Measurements from ENCODE around the gene NUFIP1. TPM values are rescaled to one million over a fixed set of nuclear protein-coding genes. Genes with fewer than 3 reads are reported as not detected.

NUFIP1 gene
- total RNA-seq, 1 experiment from 2014 or later, result 17.1 TPM

DNA sequence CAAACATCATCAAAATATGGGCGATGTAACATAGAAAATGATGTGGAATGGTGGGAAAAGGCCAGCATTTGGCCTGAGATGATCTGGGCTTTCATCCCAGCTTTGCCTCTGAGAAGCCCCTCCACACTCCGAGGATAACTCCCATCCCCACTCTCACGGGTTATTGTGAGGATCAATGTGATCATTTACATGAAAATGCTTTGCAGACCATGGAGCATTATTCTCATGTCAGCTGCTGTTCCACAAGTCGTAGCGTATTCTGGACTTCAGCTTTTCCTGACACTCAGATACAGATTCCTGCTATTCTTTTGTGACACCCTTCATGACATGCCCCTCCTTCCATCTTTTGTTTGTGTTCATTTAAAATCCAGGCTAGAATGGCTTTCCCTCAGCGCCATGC lies 86.5 kb downstream of the NUFIP1 start:
- no peak overlapping the region for H4K91ac ChIP-seq (ENCODE audit: insufficient read length, low read depth, low read length)
- H2AK5ac ChIP-seq (ENCODE audit: insufficient read length, low read length), result no peak overlapping the region
- H3K27ac ChIP-seq (ENCODE audit: insufficient read length, low read depth, low read length), result no peak overlapping the region
- TF ChIP-seq, protein P1, sequence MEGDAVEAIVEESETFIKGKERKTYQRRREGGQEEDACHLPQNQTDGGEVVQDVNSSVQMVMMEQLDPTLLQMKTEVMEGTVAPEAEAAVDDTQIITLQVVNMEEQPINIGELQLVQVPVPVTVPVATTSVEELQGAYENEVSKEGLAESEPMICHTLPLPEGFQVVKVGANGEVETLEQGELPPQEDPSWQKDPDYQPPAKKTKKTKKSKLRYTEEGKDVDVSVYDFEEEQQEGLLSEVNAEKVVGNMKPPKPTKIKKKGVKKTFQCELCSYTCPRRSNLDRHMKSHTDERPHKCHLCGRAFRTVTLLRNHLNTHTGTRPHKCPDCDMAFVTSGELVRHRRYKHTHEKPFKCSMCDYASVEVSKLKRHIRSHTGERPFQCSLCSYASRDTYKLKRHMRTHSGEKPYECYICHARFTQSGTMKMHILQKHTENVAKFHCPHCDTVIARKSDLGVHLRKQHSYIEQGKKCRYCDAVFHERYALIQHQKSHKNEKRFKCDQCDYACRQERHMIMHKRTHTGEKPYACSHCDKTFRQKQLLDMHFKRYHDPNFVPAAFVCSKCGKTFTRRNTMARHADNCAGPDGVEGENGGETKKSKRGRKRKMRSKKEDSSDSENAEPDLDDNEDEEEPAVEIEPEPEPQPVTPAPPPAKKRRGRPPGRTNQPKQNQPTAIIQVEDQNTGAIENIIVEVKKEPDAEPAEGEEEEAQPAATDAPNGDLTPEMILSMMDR (conservative IDR thresholded peaks at IDR 0.05), result no peak
- no peak overlapping the region for H3K56ac ChIP-seq (ENCODE audit: insufficient read length, low read depth, low read length)
- H4K8ac ChIP-seq (replicated peaks; ENCODE audit: insufficient read length, low read depth, low read length), result no peak overlapping the region
- no peaks in the 10 kb centered on the region for H3K23me2 ChIP-seq (ENCODE audit: insufficient read length, low read depth, low read length, poor library complexity, severe bottlenecking)
- H3K27me3 ChIP-seq (ENCODE audit: insufficient read depth, low read length), result no peaks in the 10 kb centered on the region
- no peak overlapping the region for H3T11ph ChIP-seq (ENCODE audit: low read length)
- Mint-ChIP-seq H3K27ac (no peak overlapping the region), H3K4me3 (no peak overlapping the region), H3K4me1 (peaks cover 34 to 41% of the 10 kb centered on the region in 2 experiments), H3K36me3 (ENCODE audit: insufficient read depth in 1 of 3, low read depth in 3 of 3) (no peaks in the 10 kb centered on the region), H3K9me3 (peaks cover 0 to 3% of the 10 kb centered on the region in 2 experiments; a peak in 2 of 5 replicates), H3K27me3 (ENCODE audit: low read depth) (no peaks in the 10 kb centered on the region)
- no peak overlapping the region for H3K14ac ChIP-seq (ENCODE audit: insufficient read depth, low read length)
- WGBS (ENCODE audit: extremely low coverage, insufficient read length, low lambda C conversion rate), result no CpG with 5 or more reads among the region's 6 CpGs
- H3K18ac ChIP-seq (ENCODE audit: insufficient read length, low read depth, low read length), result no peak overlapping the region
- no peak overlapping the region for H4K5ac ChIP-seq (ENCODE audit: insufficient read length, low read depth, low read length)
- no peaks in the 10 kb centered on the region for H4K20me1 ChIP-seq (ENCODE audit: control insufficient read depth, insufficient read depth, insufficient read length)
- H3K4ac ChIP-seq (ENCODE audit: low read depth, low read length), result no peak overlapping the region
- H3K79me2 ChIP-seq (ENCODE audit: insufficient read depth, low read length), result no peaks in the 10 kb centered on the region
- H2AFZ ChIP-seq (ENCODE audit: low read length), result no peak overlapping the region
- H3K4me2 ChIP-seq (ENCODE audit: insufficient read depth, insufficient read length, low read length), result no peak overlapping the region
- H2BK120ac ChIP-seq (ENCODE audit: low read depth, low read length, poor library complexity, severe bottlenecking), result no peak overlapping the region
- no peaks in the 10 kb centered on the region for H3K79me1 ChIP-seq (ENCODE audit: insufficient read depth, low read depth, low read length, poor library complexity, severe bottlenecking)
- H2BK5ac ChIP-seq (ENCODE audit: insufficient read length, low read length), result no peak overlapping the region
- H3K23ac ChIP-seq (ENCODE audit: insufficient read length, low read depth, low read length), result no peak overlapping the region
- H3K9ac ChIP-seq (ENCODE audit: extremely low read depth, insufficient read length, low read length), result no peak overlapping the region
- no peaks in the 10 kb centered on the region; the same call in 1 of the 2 replicates for H3K4me1 ChIP-seq (ENCODE audit: insufficient read depth, low read length)
- H3K9me3 ChIP-seq (ENCODE audit: control insufficient read depth, low read depth, low read length), result no peaks in the 10 kb centered on the region
- no peak for DNase-seq
- no peak overlapping the region for H2BK15ac ChIP-seq (ENCODE audit: low read depth, low read length)
- no peak overlapping the region for H2BK20ac ChIP-seq (ENCODE audit: low read depth, low read length, poor library complexity, severe bottlenecking)
- H2BK12ac ChIP-seq (ENCODE audit: insufficient read length, low read depth, low read length), result no peak overlapping the region
